SK-N-SH (cell line): ENCODE measurements around the gene SMIM22. TPM values are rescaled to one million over a fixed set of nuclear protein-coding genes. Genes with fewer than 3 reads are reported as not detected.

Experiments used
- CTCF ChIA-PET: fragments of 300-600, 350-600 bp; formaldehyde crosslinking; extraction: SDS; loops from one replicate; lab custom pipeline; 2021; lab: Yijun Ruan, JAX
- POLR2A ChIA-PET: fragments of 350-600 bp; sonication (Branson Sonifier 250); formaldehyde crosslinking; extraction: SDS; loops from one replicate; lab custom pipeline; 2020; ENCODE audit warnings: antibody characterized with exemption, inconsistent platforms; lab: Yijun Ruan, JAX
- DNase-seq: peaks from one replicate; pipeline ENCODE4 v3.0.0; 2012
- H2AFZ ChIP-seq: fragments of 200-600 bp; sonication (generic); 2 replicates; pipeline ENCODE4 v1.8.1; 2016; ENCODE audit warnings: antibody characterized with exemption, mild to moderate bottlenecking, low read depth
- H3F3A ChIP-seq: fragments of 200-600 bp; sonication (generic); replicated peaks from 2 replicates; pipeline ENCODE3; 2016; ENCODE audit warnings: antibody characterized with exemption, mild to moderate bottlenecking; ENCODE audit not compliant: insufficient read depth
- H3K27ac ChIP-seq, 2 experiments: fragments of 200-500 bp in 1 of 2; fragments of 200-600 bp in 1 of 2; sonication (Bioruptor generic) in 1 of 2; sonication (generic), shearing (Covaris generic) in 1 of 2; 2 replicates each; pipeline versions ENCODE4 v1.5.1 to v1.6.1; 2014 to 2016; ENCODE audit warnings: low read depth in 2 of 2, inconsistent platforms in 1 of 2, low read length in 1 of 2, mild to moderate bottlenecking in 1 of 2, mixed read lengths in 1 of 2
- H3K27me3 ChIP-seq: fragments of 200-600 bp; sonication (generic), shearing (Covaris generic); 2 replicates; pipeline ENCODE4 v1.6.1; 2016; ENCODE audit warnings: mixed run types; ENCODE audit not compliant: insufficient read depth
- H3K36me3 ChIP-seq, 2 experiments: fragments of 200-500 bp in 1 of 2; fragments of 200-600 bp in 1 of 2; sonication (Bioruptor generic) in 1 of 2; sonication (generic) in 1 of 2; replicated peaks in 1 of 2; 2 replicates each; pipeline versions ENCODE3 to v1.5.1; 2014 to 2016; ENCODE audit warnings: low read length in 1 of 2, mild to moderate bottlenecking in 1 of 2; ENCODE audit not compliant: insufficient read depth in 2 of 2, control insufficient read depth in 1 of 2
- H3K4me1 ChIP-seq, 2 experiments: fragments of 200-500 bp in 1 of 2; fragments of 200-600 bp in 1 of 2; sonication (Bioruptor generic) in 1 of 2; sonication (generic), shearing (Covaris generic) in 1 of 2; 2 replicates each; pipeline versions ENCODE4 v1.5.1 to v1.6.1; 2014 to 2016; ENCODE audit warnings: low read depth in 1 of 2, low read length in 1 of 2, mixed run types in 1 of 2; ENCODE audit not compliant: insufficient read depth in 2 of 2, control insufficient read depth in 1 of 2
- H3K4me2 ChIP-seq: fragments of 200-600 bp; sonication (generic), shearing (Covaris generic); 2 replicates; pipeline ENCODE4 v1.6.1; 2017; ENCODE audit warnings: mixed run types
- H3K4me3 ChIP-seq, 2 experiments: fragments of 200-500 bp in 1 of 2; fragments of 200-600 bp in 1 of 2; sonication (Bioruptor generic) in 1 of 2; sonication (generic), shearing (Covaris generic) in 1 of 2; 2 replicates each; pipeline versions ENCODE4 v1.5.1 to v1.8.1; 2014 to 2016; ENCODE audit warnings: low read depth in 2 of 2, inconsistent platforms in 1 of 2, low read length in 1 of 2, mild to moderate bottlenecking in 1 of 2, mixed read lengths in 1 of 2, moderate library complexity in 1 of 2
- H3K79me2 ChIP-seq: fragments of 200-600 bp; sonication (generic); 2 replicates; pipeline ENCODE4 v1.8.1; 2017; ENCODE audit warnings: mild to moderate bottlenecking; ENCODE audit not compliant: insufficient read depth
- H3K9ac ChIP-seq: fragments of 200-600 bp; sonication (generic); 2 replicates; pipeline ENCODE4 v1.6.1; 2017; ENCODE audit warnings: mixed run types
- H3K9me2 ChIP-seq: fragments of 200-600 bp; sonication (generic); 2 replicates; pipeline ENCODE4 v1.6.1; 2017; ENCODE audit warnings: mixed run types
- H3K9me3 ChIP-seq: fragments of 200-600 bp; sonication (generic); 2 replicates; pipeline ENCODE4 v1.6.1; 2017; ENCODE audit warnings: mixed run types, mild to moderate bottlenecking, moderate library complexity
- H4K20me1 ChIP-seq: fragments of 200-600 bp; sonication (generic); 2 replicates; pipeline ENCODE4 v1.6.1; 2017; ENCODE audit warnings: mild to moderate bottlenecking, mixed run types; ENCODE audit not compliant: insufficient read depth
- CHD2 ChIP-seq: fragments of 150-350 bp; IDR thresholded peaks from 2 replicates; pipeline ENCODE4 v1.6.1; 2018; ENCODE audit warnings: low read length; ENCODE audit not compliant: partially characterized antibody
- EP300 ChIP-seq, 2 experiments: IDR thresholded peaks; 2 replicates each; pipeline versions ENCODE4 v1.4.0 to v1.6.1; 2012; ENCODE audit warnings: borderline replicate concordance in 1 of 2, low read depth in 1 of 2, low read length in 1 of 2
- FOXM1 ChIP-seq: IDR thresholded peaks from 2 replicates; pipeline ENCODE4 v1.4.0; 2012; ENCODE audit warnings: low read depth, mild to moderate bottlenecking
- GABPA ChIP-seq: IDR thresholded peaks from 2 replicates; pipeline ENCODE4 v1.4.0; 2012; ENCODE audit warnings: low read depth, mild to moderate bottlenecking
- GATA2 ChIP-seq: sonication (generic); formaldehyde crosslinking; IDR thresholded peaks from 2 replicates; pipeline ENCODE4 v1.5.0; 2020; ENCODE audit warnings: mild to moderate bottlenecking, missing genetic modification reagents
- NRF1 ChIP-seq: IDR thresholded peaks from 2 replicates; pipeline ENCODE4 v1.6.1; 2012; ENCODE audit warnings: low read depth, mild to moderate bottlenecking, low read length
- RCOR1 ChIP-seq: fragments of 150-350 bp; IDR thresholded peaks from 2 replicates; pipeline ENCODE4 v1.6.1; 2017; ENCODE audit warnings: antibody characterized with exemption, low read length
- RFX5 ChIP-seq: IDR thresholded peaks from 2 replicates; pipeline ENCODE4 v1.6.1; 2012; ENCODE audit warnings: mild to moderate bottlenecking, improper control_type of control experiment, low read length
- TCF12 ChIP-seq: IDR thresholded peaks from 2 replicates; pipeline ENCODE4 v1.4.0; 2012
- TEAD4 ChIP-seq: IDR thresholded peaks from 2 replicates; pipeline ENCODE4 v1.4.0; 2012; ENCODE audit warnings: mild to moderate bottlenecking, borderline replicate concordance; ENCODE audit not compliant: insufficient read depth
- WGBS: methylation state at CpG from one replicate; pipeline ENCODE4 v1.1.6; 2017; ENCODE audit warnings: low lambda C conversion rate; 5-methylcytosine and 5-hydroxymethylcytosine counted together
- polyA plus RNA-seq, 3 experiments: library from polyadenylated mRNA; depleted of rRNA; stranded (reverse); fragments of >200 nt; gene quantifications; 2 replicates each; pipeline ENCODE4 v1.2.3, GENCODE V29; 2012
- TF ChIP-seq, protein P1 (sequence below): fragments of 150-350 bp; IDR thresholded peaks from 2 replicates; pipeline ENCODE4 v1.6.1; 2016; ENCODE audit warnings: mild to moderate bottlenecking, low read depth, low read length
- TF ChIP-seq, protein P2 (sequence below): fragments of 200-600 bp; sonication (generic); IDR thresholded peaks from 2 replicates; pipeline ENCODE4 v1.6.1; 2017; ENCODE audit warnings: antibody characterized with exemption, mild to moderate bottlenecking, moderate library complexity
- TF ChIP-seq, protein P3 (sequence below): IDR thresholded peaks from 2 replicates; pipeline ENCODE4 v1.4.0; 2012; ENCODE audit warnings: low read depth
- TF ChIP-seq, protein P4 (sequence below): IDR thresholded peaks from 2 replicates; pipeline ENCODE4 v1.4.0; 2012; ENCODE audit warnings: low read depth, borderline replicate concordance

Gene SMIM22
- polyA plus RNA-seq, 1 of the 3 experiments (the other 2 are of a cell fraction), result not detected

DNA sequence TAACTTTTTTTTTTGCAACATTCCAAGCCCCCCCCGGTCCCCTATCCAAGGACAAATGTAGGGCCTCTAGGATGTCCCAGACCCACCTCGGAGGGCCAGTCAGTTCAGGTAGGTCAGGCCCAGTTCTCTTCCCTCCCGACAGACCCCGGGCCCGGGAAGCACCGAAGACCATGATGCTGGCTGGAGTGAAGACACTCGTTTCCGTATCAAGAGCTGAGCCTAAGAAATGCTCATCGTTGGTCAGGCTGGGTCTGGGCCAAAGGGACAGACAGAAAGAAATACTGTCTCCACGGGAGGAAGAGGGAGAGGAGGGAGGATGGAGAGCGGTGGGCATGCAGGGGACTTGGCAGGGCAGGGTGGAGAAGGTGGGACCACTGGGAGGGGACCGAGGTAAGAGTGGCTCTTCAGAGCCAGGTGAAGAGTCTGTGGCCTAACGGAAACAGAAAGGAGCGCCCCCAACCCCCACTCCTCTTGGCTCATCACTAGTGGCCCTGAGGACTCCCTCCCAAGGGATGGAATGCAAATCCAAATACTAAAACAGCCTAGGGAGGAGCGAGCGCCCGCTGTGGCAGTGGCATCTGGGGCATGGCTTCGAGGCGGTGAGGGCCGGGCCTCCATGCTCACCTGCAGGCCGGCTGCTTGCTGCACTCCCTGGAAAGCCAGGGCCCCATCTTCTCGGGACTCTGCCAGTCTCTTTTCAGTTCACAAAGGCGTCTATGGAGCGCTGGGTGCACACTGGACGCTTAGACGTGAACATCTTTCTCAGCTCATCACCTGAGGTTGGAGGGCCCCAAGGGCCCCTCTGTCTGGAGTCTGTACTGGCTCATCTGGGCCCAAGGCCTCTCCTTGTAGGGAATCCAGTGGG, 9.0 kb downstream of the SMIM22 start:
- TF ChIP-seq, protein P1, sequence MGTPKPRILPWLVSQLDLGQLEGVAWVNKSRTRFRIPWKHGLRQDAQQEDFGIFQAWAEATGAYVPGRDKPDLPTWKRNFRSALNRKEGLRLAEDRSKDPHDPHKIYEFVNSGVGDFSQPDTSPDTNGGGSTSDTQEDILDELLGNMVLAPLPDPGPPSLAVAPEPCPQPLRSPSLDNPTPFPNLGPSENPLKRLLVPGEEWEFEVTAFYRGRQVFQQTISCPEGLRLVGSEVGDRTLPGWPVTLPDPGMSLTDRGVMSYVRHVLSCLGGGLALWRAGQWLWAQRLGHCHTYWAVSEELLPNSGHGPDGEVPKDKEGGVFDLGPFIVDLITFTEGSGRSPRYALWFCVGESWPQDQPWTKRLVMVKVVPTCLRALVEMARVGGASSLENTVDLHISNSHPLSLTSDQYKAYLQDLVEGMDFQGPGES, result no peak
- TF ChIP-seq EP300 (IDR thresholded peaks at IDR 0.05; ENCODE audit: borderline replicate concordance in 1 of 2, low read depth in 1 of 2, low read length in 1 of 2) (no peak), TEAD4 (no peak), RCOR1 (no peak), GATA2 (CRISPR knock-in tag) (no peak), FOXM1 (no peak)
- TF ChIP-seq, protein P2, sequence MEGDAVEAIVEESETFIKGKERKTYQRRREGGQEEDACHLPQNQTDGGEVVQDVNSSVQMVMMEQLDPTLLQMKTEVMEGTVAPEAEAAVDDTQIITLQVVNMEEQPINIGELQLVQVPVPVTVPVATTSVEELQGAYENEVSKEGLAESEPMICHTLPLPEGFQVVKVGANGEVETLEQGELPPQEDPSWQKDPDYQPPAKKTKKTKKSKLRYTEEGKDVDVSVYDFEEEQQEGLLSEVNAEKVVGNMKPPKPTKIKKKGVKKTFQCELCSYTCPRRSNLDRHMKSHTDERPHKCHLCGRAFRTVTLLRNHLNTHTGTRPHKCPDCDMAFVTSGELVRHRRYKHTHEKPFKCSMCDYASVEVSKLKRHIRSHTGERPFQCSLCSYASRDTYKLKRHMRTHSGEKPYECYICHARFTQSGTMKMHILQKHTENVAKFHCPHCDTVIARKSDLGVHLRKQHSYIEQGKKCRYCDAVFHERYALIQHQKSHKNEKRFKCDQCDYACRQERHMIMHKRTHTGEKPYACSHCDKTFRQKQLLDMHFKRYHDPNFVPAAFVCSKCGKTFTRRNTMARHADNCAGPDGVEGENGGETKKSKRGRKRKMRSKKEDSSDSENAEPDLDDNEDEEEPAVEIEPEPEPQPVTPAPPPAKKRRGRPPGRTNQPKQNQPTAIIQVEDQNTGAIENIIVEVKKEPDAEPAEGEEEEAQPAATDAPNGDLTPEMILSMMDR, result no peak
- H3K36me3 ChIP-seq, result peaks cover 14 to 24% of the 10 kb centered on the region in 2 experiments
- no peaks in the 10 kb centered on the region for H3K9me2 ChIP-seq
- H3K27ac ChIP-seq, result no peak overlapping the region
- no peaks in the 10 kb centered on the region for H3K9me3 ChIP-seq
- H3K4me1 ChIP-seq, result peaks cover 0 to 18% of the 10 kb centered on the region in 2 experiments; a peak in 3 of 4 replicates
- CTCF ChIA-PET, result interaction anchor here (1.0 kb wide), 1 partner anchor 16 kb away, joined by 3 read pairs; the partner anchor contains the start of gene SEPTIN12
- WGBS, result 95% methylated on average over 22 of the region's 26 CpGs
- no peak overlapping the region for H3K4me3 ChIP-seq
- H4K20me1 ChIP-seq, result no peaks in the 10 kb centered on the region
- H2AFZ ChIP-seq, result no peak overlapping the region
- H3K27me3 ChIP-seq, result no peaks in the 10 kb centered on the region
- no peak overlapping the region for H3K4me2 ChIP-seq
- POLR2A ChIA-PET, result interaction anchor here (1.7 kb wide), 1 partner anchor 16 kb away, joined by 4 read pairs; the partner anchor contains the start of gene SEPTIN12
- H3K9ac ChIP-seq, result no peak overlapping the region
- 0 out of 2 replicates have a peak, but pooled peaks cover 7% of the 10 kb centered on the region for H3K79me2 ChIP-seq
- no peak for DNase-seq
- peaks cover 15% of the 10 kb centered on the region for H3F3A ChIP-seq

DNA sequence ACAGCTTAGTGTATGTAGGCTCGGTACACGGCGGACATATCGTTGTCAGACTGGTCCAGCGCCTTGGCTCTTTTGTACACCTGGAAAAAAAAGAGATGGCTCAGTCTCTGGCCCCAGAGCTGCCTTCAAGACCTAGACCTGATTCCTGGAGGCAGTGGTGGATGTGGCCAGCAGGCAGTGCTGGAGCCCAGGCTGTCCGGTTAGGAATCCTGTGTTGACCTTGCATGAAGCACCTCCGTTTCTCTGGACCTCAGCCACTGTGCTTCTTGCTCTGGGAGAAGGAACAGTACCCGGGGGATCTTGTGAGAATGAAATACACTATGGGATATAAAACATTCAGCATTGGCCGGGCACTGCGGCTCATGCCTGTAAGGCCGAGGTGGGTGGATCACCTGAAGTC, 10.1 kb downstream of the SMIM22 start:
- H3K79me2 ChIP-seq, result 0 out of 2 replicates have a peak, but pooled peaks cover 7% of the 10 kb centered on the region
- H3K9ac ChIP-seq, result no peak overlapping the region
- H3K27ac ChIP-seq, result no peak overlapping the region
- H2AFZ ChIP-seq, result no peak overlapping the region
- ChIA-PET CTCF (no interaction called here), POLR2A (no interaction called here)
- H3K4me2 ChIP-seq, result no peak overlapping the region
- WGBS, result 88% methylated on average over 10 of the region's 11 CpGs
- H4K20me1 ChIP-seq, result no peaks in the 10 kb centered on the region
- no peaks in the 10 kb centered on the region for H3K9me3 ChIP-seq
- peaks cover 0 to 18% of the 10 kb centered on the region in 2 experiments; a peak in 3 of 4 replicates for H3K4me1 ChIP-seq
- peaks cover 14 to 21% of the 10 kb centered on the region in 2 experiments for H3K36me3 ChIP-seq
- H3F3A ChIP-seq, result peaks cover 15% of the 10 kb centered on the region
- no peak overlapping the region for H3K4me3 ChIP-seq
- H3K9me2 ChIP-seq, result no peaks in the 10 kb centered on the region
- H3K27me3 ChIP-seq, result no peaks in the 10 kb centered on the region
- no peak for DNase-seq
- no peak for TF ChIP-seq TCF12
- no peak for TF ChIP-seq RFX5
- TF ChIP-seq, protein P3, sequence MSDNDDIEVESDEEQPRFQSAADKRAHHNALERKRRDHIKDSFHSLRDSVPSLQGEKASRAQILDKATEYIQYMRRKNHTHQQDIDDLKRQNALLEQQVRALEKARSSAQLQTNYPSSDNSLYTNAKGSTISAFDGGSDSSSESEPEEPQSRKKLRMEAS, result no peak
- TF ChIP-seq GABPA, result no peak
- TF ChIP-seq, protein P4, sequence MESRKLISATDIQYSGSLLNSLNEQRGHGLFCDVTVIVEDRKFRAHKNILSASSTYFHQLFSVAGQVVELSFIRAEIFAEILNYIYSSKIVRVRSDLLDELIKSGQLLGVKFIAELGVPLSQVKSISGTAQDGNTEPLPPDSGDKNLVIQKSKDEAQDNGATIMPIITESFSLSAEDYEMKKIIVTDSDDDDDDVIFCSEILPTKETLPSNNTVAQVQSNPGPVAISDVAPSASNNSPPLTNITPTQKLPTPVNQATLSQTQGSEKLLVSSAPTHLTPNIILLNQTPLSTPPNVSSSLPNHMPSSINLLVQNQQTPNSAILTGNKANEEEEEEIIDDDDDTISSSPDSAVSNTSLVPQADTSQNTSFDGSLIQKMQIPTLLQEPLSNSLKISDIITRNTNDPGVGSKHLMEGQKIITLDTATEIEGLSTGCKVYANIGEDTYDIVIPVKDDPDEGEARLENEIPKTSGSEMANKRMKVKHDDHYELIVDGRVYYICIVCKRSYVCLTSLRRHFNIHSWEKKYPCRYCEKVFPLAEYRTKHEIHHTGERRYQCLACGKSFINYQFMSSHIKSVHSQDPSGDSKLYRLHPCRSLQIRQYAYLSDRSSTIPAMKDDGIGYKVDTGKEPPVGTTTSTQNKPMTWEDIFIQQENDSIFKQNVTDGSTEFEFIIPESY, result no peak
- TF ChIP-seq NRF1, result no peak
- no peak for TF ChIP-seq CHD2
- TF ChIP-seq, protein P2, result no peak
